ENCODE results near the gene GOPC. TPM values are rescaled to one million over a fixed set of nuclear protein-coding genes. Genes with fewer than 3 reads are reported as not detected.

The GOPC gene
- total RNA-seq, 1 donor from 2014 or later: 46.1 TPM

- no peaks in the 10 kb centered on the region for H3K9me3 Mint-ChIP-seq
- no peak overlapping the region for H3K27ac Mint-ChIP-seq
Measured at GRCh38 chr6:117546674-117547073, 55.6 kb downstream of the GOPC start.

GRCh38 chr6:117545161-117545595, 57.1 kb downstream of the GOPC start:
- H3K27me3 Mint-ChIP-seq (ENCODE audit: low read depth): no peaks in the 10 kb centered on the region
- no peak overlapping the region for H3K4me3 Mint-ChIP-seq
- H3K4me1 Mint-ChIP-seq: peaks cover 28% of the 10 kb centered on the region
- H3K27ac Mint-ChIP-seq: peak overlapping the region; percentile 57
- H3K9me3 Mint-ChIP-seq: no peaks in the 10 kb centered on the region
- no peak for TF ChIP-seq CTCF (IDR thresholded peaks at IDR 0.05; ENCODE audit: unreplicated experiment)
- DNase-seq (ENCODE audit: low spot score in 2 of 2, unreplicated experiment in 2 of 2): no peak
- peaks cover 26% of the 10 kb centered on the region for H3K36me3 Mint-ChIP-seq

More at GRCh38 chr6:117546674-117547073, 55.6 kb downstream of the GOPC start:
- no peaks in the 10 kb centered on the region for H3K27me3 Mint-ChIP-seq (ENCODE audit: low read depth)
- no peak for TF ChIP-seq CTCF (IDR thresholded peaks at IDR 0.05; ENCODE audit: unreplicated experiment)
- H3K36me3 Mint-ChIP-seq: peaks cover 19% of the 10 kb centered on the region
- no peak overlapping the region for H3K4me3 Mint-ChIP-seq
- H3K4me1 Mint-ChIP-seq: peaks cover 38% of the 10 kb centered on the region
- DNase-seq (ENCODE audit: low spot score in 2 of 2, unreplicated experiment in 2 of 2): no peak

DNA sequence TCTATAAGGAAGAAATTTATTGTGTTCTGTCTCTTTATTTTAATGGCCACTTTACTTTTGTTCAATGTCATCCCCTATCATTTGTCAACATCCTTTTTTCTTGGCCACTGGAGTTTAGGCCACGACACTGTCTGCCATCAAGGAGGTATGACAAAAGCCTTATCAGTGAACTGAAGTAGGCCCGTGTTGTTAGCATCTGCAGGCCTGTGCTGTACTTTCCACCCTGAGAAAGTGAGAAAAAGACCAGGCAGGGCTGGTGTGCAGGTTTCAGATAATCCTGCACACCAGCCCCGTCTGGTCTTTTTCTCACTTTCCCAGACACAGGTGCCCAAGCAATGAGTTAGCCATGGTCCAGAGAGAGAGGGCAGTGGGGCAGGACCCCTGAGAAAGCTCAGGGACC, 57.6 kb downstream of the GOPC start:
- H3K4me1 Mint-ChIP-seq: peaks cover 24% of the 10 kb centered on the region
- H3K27me3 Mint-ChIP-seq (ENCODE audit: low read depth): no peaks in the 10 kb centered on the region
- peaks cover 30% of the 10 kb centered on the region for H3K36me3 Mint-ChIP-seq
- H3K27ac Mint-ChIP-seq: peak overlapping the region; percentile 43
- no peaks in the 10 kb centered on the region for H3K9me3 Mint-ChIP-seq
- TF ChIP-seq CTCF (IDR thresholded peaks at IDR 0.05; ENCODE audit: unreplicated experiment): no peak
- no peak overlapping the region for H3K4me3 Mint-ChIP-seq
- no peak for DNase-seq (ENCODE audit: low spot score in 2 of 2, unreplicated experiment in 2 of 2)

GRCh38 chr6:117542493-117542892, 59.8 kb downstream of the GOPC start:
- Mint-ChIP-seq H3K27me3 (ENCODE audit: low read depth) (no peaks in the 10 kb centered on the region), H3K4me3 (no peak overlapping the region), H3K36me3 (peaks cover 40% of the 10 kb centered on the region), H3K27ac (no peak overlapping the region), H3K9me3 (no peaks in the 10 kb centered on the region), H3K4me1 (peaks cover 10% of the 10 kb centered on the region)
- TF ChIP-seq CTCF (IDR thresholded peaks at IDR 0.05; ENCODE audit: unreplicated experiment): no peak
- no peak for DNase-seq (ENCODE audit: low spot score in 2 of 2, unreplicated experiment in 2 of 2)

- Mint-ChIP-seq H3K9me3 (no peaks in the 10 kb centered on the region), H3K27ac (no peak overlapping the region), H3K27me3 (ENCODE audit: low read depth) (no peaks in the 10 kb centered on the region), H3K36me3 (peaks cover 27% of the 10 kb centered on the region), H3K4me1 (peaks cover 20% of the 10 kb centered on the region), H3K4me3 (no peak overlapping the region)
- DNase-seq (ENCODE audit: low spot score in 2 of 2, unreplicated experiment in 2 of 2): no peak
- no peak for TF ChIP-seq CTCF (IDR thresholded peaks at IDR 0.05; ENCODE audit: unreplicated experiment)
Measured at GRCh38 chr6:117540670-117541069, 61.6 kb downstream of the GOPC start.

DNA sequence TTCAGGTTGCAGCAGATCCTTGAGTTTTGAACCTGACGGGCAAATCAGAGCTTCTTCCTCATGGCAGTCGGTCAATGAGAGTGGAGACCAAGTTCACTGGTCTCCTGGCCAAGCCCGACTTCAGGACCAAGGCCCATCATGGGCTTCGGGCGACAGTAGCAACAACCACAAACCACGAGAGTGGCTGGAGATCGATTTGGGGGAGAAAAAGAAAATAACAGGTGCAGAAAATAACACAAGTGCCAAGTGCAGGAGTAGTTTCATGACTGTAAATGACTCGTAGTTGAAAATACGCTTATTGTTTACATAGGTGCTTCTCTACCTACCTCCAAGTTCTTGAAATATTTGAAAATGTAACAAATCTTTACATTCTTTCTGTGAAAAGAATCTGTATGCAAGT, 63.7 kb downstream of the GOPC start:
- Mint-ChIP-seq H3K36me3 (peaks cover 27% of the 10 kb centered on the region), H3K4me3 (no peak overlapping the region), H3K9me3 (no peaks in the 10 kb centered on the region), H3K27ac (no peak overlapping the region), H3K27me3 (ENCODE audit: low read depth) (no peaks in the 10 kb centered on the region), H3K4me1 (peaks cover 16% of the 10 kb centered on the region)
- no peak for TF ChIP-seq CTCF (IDR thresholded peaks at IDR 0.05; ENCODE audit: unreplicated experiment)
- no peak for DNase-seq (ENCODE audit: low spot score in 2 of 2, unreplicated experiment in 2 of 2)
